ENCODE measurements around the gene IFFO2. TPM values are rescaled to one million over a fixed set of nuclear protein-coding genes. Genes with fewer than 3 reads are reported as not detected.

Gene IFFO2
- total and polyA plus RNA-seq, 2 experiments from 2014 or later = 0.71 to 7.5 TPM

DNA sequence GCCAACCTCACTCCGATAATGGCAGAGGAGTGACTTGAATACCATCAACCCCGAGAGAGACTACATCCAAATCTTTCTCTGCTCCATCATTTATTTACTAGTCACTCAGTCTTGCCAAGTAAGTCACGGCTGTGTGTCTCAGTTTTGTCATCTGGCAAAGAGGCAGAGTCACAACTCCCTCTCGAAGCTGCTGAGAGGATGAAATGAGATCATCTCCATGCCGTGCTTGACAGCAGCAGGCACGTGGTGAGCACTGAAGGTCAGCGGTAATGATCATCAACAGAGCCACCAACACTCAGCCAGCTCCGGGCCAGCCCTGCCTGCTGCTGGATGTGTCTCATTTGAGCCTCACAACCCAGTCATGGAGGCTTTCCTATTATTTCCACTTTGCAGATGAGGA lies 74.0 kb downstream of the IFFO2 start:
- DNase-seq (ENCODE audit: low spot score) (no peak), ATAC-seq (no peak)
- H3K4me3 Mint-ChIP-seq = no peak overlapping the region; the same call in 2 of the 3 replicates

More for the DNA sequence above, 74.0 kb downstream of the IFFO2 start:
- no peak overlapping the region for H3K27ac Mint-ChIP-seq
- peaks cover 5% of the 10 kb centered on the region; the same call in 1 of the 2 replicates for H3K4me1 ChIP-seq (ENCODE audit: insufficient read depth)
- peaks cover 8% of the 10 kb centered on the region; the same call in 2 of the 3 replicates for H3K36me3 Mint-ChIP-seq (ENCODE audit: low read depth)
- no peak overlapping the region for H2AFZ ChIP-seq
- no peaks in the 10 kb centered on the region for H3K4me1 Mint-ChIP-seq
- peaks cover 3% of the 10 kb centered on the region for H3K27me3 Mint-ChIP-seq (ENCODE audit: insufficient read depth, low read depth, poor library complexity)
- H3K79me2 ChIP-seq (replicated peaks; ENCODE audit: insufficient read depth) = no peaks in the 10 kb centered on the region
- H3K27ac ChIP-seq (ENCODE audit: low read depth) = no peak overlapping the region
- TF ChIP-seq, protein P1, sequence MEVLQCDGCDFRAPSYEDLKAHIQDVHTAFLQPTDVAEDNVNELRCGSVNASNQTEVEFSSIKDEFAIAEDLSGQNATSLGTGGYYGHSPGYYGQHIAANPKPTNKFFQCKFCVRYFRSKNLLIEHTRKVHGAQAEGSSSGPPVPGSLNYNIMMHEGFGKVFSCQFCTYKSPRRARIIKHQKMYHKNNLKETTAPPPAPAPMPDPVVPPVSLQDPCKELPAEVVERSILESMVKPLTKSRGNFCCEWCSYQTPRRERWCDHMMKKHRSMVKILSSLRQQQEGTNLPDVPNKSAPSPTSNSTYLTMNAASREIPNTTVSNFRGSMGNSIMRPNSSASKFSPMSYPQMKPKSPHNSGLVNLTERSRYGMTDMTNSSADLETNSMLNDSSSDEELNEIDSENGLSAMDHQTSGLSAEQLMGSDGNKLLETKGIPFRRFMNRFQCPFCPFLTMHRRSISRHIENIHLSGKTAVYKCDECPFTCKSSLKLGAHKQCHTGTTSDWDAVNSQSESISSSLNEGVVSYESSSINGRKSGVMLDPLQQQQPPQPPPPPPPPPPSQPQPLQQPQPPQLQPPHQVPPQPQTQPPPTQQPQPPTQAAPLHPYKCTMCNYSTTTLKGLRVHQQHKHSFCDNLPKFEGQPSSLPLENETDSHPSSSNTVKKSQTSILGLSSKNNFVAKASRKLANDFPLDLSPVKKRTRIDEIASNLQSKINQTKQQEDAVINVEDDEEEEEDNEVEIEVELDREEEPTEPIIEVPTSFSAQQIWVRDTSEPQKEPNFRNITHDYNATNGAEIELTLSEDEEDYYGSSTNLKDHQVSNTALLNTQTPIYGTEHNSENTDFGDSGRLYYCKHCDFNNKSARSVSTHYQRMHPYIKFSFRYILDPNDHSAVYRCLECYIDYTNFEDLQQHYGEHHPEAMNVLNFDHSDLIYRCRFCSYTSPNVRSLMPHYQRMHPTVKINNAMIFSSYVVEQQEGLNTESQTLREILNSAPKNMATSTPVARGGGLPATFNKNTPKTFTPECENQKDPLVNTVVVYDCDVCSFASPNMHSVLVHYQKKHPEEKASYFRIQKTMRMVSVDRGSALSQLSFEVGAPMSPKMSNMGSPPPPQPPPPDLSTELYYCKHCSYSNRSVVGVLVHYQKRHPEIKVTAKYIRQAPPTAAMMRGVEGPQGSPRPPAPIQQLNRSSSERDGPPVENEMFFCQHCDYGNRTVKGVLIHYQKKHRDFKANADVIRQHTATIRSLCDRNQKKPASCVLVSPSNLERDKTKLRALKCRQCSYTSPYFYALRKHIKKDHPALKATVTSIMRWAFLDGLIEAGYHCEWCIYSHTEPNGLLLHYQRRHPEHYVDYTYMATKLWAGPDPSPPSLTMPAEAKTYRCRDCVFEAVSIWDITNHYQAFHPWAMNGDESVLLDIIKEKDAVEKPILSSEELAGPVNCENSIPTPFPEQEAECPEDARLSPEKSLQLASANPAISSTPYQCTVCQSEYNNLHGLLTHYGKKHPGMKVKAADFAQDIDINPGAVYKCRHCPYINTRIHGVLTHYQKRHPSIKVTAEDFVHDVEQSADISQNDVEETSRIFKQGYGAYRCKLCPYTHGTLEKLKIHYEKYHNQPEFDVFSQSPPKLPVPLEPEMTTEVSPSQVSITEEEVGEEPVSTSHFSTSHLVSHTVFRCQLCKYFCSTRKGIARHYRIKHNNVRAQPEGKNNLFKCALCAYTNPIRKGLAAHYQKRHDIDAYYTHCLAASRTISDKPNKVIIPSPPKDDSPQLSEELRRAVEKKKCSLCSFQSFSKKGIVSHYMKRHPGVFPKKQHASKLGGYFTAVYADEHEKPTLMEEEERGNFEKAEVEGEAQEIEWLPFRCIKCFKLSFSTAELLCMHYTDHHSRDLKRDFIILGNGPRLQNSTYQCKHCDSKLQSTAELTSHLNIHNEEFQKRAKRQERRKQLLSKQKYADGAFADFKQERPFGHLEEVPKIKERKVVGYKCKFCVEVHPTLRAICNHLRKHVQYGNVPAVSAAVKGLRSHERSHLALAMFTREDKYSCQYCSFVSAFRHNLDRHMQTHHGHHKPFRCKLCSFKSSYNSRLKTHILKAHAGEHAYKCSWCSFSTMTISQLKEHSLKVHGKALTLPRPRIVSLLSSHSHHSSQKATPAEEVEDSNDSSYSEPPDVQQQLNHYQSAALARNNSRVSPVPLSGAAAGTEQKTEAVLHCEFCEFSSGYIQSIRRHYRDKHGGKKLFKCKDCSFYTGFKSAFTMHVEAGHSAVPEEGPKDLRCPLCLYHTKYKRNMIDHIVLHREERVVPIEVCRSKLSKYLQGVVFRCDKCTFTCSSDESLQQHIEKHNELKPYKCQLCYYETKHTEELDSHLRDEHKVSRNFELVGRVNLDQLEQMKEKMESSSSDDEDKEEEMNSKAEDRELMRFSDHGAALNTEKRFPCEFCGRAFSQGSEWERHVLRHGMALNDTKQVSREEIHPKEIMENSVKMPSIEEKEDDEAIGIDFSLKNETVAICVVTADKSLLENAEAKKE (CRISPR knock-in tag; IDR thresholded peaks at IDR 0.05) = no peak
- TF ChIP-seq CREB1 (CRISPR knock-in tag; IDR thresholded peaks at IDR 0.05; ENCODE audit: low read depth) (no peak), ZNF331 (CRISPR knock-in tag; IDR thresholded peaks at IDR 0.05; ENCODE audit: low read depth) (no peak), EZH2phosphoT487 (IDR thresholded peaks at IDR 0.05; ENCODE audit: unreplicated experiment) (no peak), ZNF114 (CRISPR knock-in tag; IDR thresholded peaks at IDR 0.05) (no peak), JUNB (IDR thresholded peaks at IDR 0.05; ENCODE audit: unreplicated experiment) (no peak), STAT1 (IDR thresholded peaks at IDR 0.05; ENCODE audit: unreplicated experiment) (no peak), NANOG (IDR thresholded peaks at IDR 0.05; ENCODE audit: borderline replicate concordance) (no peak), EZH2 (IDR thresholded peaks at IDR 0.05; ENCODE audit: low read depth, unreplicated experiment) (no peak), POLR2AphosphoS5 (IDR thresholded peaks at IDR 0.05; ENCODE audit: low read depth) (no peak)
- TF ChIP-seq, protein P2, sequence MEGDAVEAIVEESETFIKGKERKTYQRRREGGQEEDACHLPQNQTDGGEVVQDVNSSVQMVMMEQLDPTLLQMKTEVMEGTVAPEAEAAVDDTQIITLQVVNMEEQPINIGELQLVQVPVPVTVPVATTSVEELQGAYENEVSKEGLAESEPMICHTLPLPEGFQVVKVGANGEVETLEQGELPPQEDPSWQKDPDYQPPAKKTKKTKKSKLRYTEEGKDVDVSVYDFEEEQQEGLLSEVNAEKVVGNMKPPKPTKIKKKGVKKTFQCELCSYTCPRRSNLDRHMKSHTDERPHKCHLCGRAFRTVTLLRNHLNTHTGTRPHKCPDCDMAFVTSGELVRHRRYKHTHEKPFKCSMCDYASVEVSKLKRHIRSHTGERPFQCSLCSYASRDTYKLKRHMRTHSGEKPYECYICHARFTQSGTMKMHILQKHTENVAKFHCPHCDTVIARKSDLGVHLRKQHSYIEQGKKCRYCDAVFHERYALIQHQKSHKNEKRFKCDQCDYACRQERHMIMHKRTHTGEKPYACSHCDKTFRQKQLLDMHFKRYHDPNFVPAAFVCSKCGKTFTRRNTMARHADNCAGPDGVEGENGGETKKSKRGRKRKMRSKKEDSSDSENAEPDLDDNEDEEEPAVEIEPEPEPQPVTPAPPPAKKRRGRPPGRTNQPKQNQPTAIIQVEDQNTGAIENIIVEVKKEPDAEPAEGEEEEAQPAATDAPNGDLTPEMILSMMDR (conservative IDR thresholded peaks at IDR 0.05; ENCODE audit: low read depth in 2 of 2) = no peak
- TF ChIP-seq, protein P3, sequence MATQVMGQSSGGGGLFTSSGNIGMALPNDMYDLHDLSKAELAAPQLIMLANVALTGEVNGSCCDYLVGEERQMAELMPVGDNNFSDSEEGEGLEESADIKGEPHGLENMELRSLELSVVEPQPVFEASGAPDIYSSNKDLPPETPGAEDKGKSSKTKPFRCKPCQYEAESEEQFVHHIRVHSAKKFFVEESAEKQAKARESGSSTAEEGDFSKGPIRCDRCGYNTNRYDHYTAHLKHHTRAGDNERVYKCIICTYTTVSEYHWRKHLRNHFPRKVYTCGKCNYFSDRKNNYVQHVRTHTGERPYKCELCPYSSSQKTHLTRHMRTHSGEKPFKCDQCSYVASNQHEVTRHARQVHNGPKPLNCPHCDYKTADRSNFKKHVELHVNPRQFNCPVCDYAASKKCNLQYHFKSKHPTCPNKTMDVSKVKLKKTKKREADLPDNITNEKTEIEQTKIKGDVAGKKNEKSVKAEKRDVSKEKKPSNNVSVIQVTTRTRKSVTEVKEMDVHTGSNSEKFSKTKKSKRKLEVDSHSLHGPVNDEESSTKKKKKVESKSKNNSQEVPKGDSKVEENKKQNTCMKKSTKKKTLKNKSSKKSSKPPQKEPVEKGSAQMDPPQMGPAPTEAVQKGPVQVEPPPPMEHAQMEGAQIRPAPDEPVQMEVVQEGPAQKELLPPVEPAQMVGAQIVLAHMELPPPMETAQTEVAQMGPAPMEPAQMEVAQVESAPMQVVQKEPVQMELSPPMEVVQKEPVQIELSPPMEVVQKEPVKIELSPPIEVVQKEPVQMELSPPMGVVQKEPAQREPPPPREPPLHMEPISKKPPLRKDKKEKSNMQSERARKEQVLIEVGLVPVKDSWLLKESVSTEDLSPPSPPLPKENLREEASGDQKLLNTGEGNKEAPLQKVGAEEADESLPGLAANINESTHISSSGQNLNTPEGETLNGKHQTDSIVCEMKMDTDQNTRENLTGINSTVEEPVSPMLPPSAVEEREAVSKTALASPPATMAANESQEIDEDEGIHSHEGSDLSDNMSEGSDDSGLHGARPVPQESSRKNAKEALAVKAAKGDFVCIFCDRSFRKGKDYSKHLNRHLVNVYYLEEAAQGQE (IDR thresholded peaks at IDR 0.05; ENCODE audit: unreplicated experiment) = no peak
- TF ChIP-seq, protein P4, sequence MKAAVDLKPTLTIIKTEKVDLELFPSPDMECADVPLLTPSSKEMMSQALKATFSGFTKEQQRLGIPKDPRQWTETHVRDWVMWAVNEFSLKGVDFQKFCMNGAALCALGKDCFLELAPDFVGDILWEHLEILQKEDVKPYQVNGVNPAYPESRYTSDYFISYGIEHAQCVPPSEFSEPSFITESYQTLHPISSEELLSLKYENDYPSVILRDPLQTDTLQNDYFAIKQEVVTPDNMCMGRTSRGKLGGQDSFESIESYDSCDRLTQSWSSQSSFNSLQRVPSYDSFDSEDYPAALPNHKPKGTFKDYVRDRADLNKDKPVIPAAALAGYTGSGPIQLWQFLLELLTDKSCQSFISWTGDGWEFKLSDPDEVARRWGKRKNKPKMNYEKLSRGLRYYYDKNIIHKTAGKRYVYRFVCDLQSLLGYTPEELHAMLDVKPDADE (IDR thresholded peaks at IDR 0.05) = no peak
- no peaks in the 10 kb centered on the region for H3F3A ChIP-seq (replicated peaks; ENCODE audit: low read depth)
- H3K9me2 ChIP-seq (ENCODE audit: insufficient read depth) = no peaks in the 10 kb centered on the region
- H3K4me2 ChIP-seq = no peak overlapping the region
- no peaks in the 10 kb centered on the region for H3K27me3 ChIP-seq (ENCODE audit: insufficient read depth)
- H4K20me1 ChIP-seq (replicated peaks; ENCODE audit: insufficient read depth) = no peaks in the 10 kb centered on the region
- H3K9me3 Mint-ChIP-seq = no peaks in the 10 kb centered on the region
- no peaks in the 10 kb centered on the region for H3K36me3 ChIP-seq (ENCODE audit: insufficient read depth)
- H3K4me3 ChIP-seq = no peak overlapping the region
